Measurements from ENCODE around the gene CRK. TPM values are rescaled to one million over a fixed set of nuclear protein-coding genes. Genes with fewer than 3 reads are reported as not detected.

CRK gene
- 10 to 100 TPM; 22.0 to 27.6 TPM for total RNA-seq
- 10 to 100 TPM; 18.8 to 24.8 (median 19.9) TPM for polyA plus RNA-seq
- 31.1 to 52.0 (median 38.4) reads per million in 6 experiments for total RNA-seq

GRCh38 chr17:1455797-1456599, at the start of gene CRK:
CRK (minus strand) TSS chr17:1456232; CDS start chr17:1456117, 115 bp downstream.
- peak; percentile 96 to 100 (median 98) for DNase-seq
- peak within 1 kb of the TSS; percentile 83 to 95 (median 92) for H3K27ac Mint-ChIP-seq
- peaks cover 2 to 8% (median 6%) of the 10 kb centered on the region in 5 donors for H3K27me3 Mint-ChIP-seq
- H3K36me3 Mint-ChIP-seq = peaks cover 0 to 12% (median 0%) of the 10 kb centered on the region in 3 donors
- H3K4me3 Mint-ChIP-seq = peak within 1 kb of the TSS; percentile 83 to 95 (median 89)
- H3K9me3 Mint-ChIP-seq = no peaks in the 10 kb centered on the region
- POLR2A ChIA-PET = interaction anchor here (0.5 to 2.8 kb wide), 13 partner anchors 14 to 313 kb away, joined by 3 to 32 read pairs (median 3); partner anchors contain the start of genes INPP5K and YWHAE
- ATAC-seq = peak; percentile 90 to 92
- peaks cover 16 to 55% (median 46%) of the 10 kb centered on the region in 4 donors for H3K4me1 Mint-ChIP-seq

- DNase-seq (no peak), ATAC-seq (no peak)
- no peaks in the 10 kb centered on the region for H3K9me3 Mint-ChIP-seq
- peak overlapping the region in 2 of 10 donors; percentile 53 to 87 for H3K27ac Mint-ChIP-seq
- H3K27me3 Mint-ChIP-seq = no peaks in the 10 kb centered on the region
- H3K4me3 Mint-ChIP-seq = no peak overlapping the region
- peaks cover 0 to 61% (median 12%) of the 10 kb centered on the region in 3 donors for H3K36me3 Mint-ChIP-seq
- peaks cover 4 to 12% (median 8%) of the 10 kb centered on the region in 4 donors for H3K4me1 Mint-ChIP-seq
- POLR2A ChIA-PET = interaction anchor here (1.4 to 2.1 kb wide), 2 partner anchors 11 to 14 kb away, joined by 3 to 6 read pairs; partner anchors contain the start of genes INPP5K and MYO1C
Observed at GRCh38 chr17:1505586-1505985, 49.6 kb upstream of the CRK start.

- no peak for ATAC-seq
- Mint-ChIP-seq H3K9me3 (no peaks in the 10 kb centered on the region), H3K27me3 (no peaks in the 10 kb centered on the region), H3K36me3 (peaks cover 0 to 56% (median 12%) of the 10 kb centered on the region in 3 donors), H3K27ac (no peak overlapping the region), H3K4me1 (peaks cover 4 to 10% (median 8%) of the 10 kb centered on the region in 4 donors), H3K4me3 (no peak overlapping the region)
- DNase-seq = no peak
- POLR2A ChIA-PET = interaction anchor here (1.4 to 2.1 kb wide), 2 partner anchors 11 to 13 kb away, joined by 3 to 6 read pairs; partner anchors contain the start of genes INPP5K and MYO1C
Observed at GRCh38 chr17:1504866-1505265, 48.8 kb upstream of the CRK start.

GRCh38 chr17:1503699-1504098, 47.7 kb upstream of the CRK start:
- Mint-ChIP-seq H3K4me1 (peaks cover 0 to 5% (median 2%) of the 10 kb centered on the region in 4 donors), H3K4me3 (no peak overlapping the region), H3K36me3 (peaks cover 0 to 57% (median 6%) of the 10 kb centered on the region in 3 donors), H3K27ac (peak overlapping the region in 2 of 10 donors; percentile 62 to 82), H3K9me3 (no peaks in the 10 kb centered on the region), H3K27me3 (no peaks in the 10 kb centered on the region)
- DNase-seq (no peak), ATAC-seq (no peak)
- POLR2A ChIA-PET = interaction anchor here (0.6 kb wide), 1 partner anchor 128 kb away, joined by 3 read pairs; no protein-coding TSS in a partner anchor

GRCh38 chr17:1498869-1499268, 42.8 kb upstream of the CRK start:
- Mint-ChIP-seq H3K4me3 (no peak overlapping the region), H3K9me3 (no peaks in the 10 kb centered on the region), H3K36me3 (peaks cover 0 to 43% (median 0%) of the 10 kb centered on the region in 3 donors), H3K27ac (peak overlapping the region in 2 of 10 donors; percentile 9 to 67), H3K27me3 (no peaks in the 10 kb centered on the region), H3K4me1 (peaks cover 0 to 2% (median 0%) of the 10 kb centered on the region in 4 donors)
- ATAC-seq (no peak), DNase-seq (no peak)
- POLR2A ChIA-PET = interaction anchor here (0.8 to 1.3 kb wide), 3 partner anchors 9 to 18 kb away, joined by 3 read pairs; partner anchors contain the start of gene INPP5K

GRCh38 chr17:1498233-1498632, 42.2 kb upstream of the CRK start:
- no peak overlapping the region for H3K4me3 Mint-ChIP-seq
- H3K27me3 Mint-ChIP-seq = no peaks in the 10 kb centered on the region
- DNase-seq (no peak), ATAC-seq (no peak)
- H3K4me1 Mint-ChIP-seq = peaks cover 2 to 5% (median 3%) of the 10 kb centered on the region in 4 donors
- H3K9me3 Mint-ChIP-seq = no peaks in the 10 kb centered on the region
- POLR2A ChIA-PET = interaction anchor here (0.5 to 1.3 kb wide), 3 partner anchors 8 to 198 kb away, joined by 3 read pairs; no protein-coding TSS in a partner anchor
- H3K36me3 Mint-ChIP-seq = peaks cover 0 to 40% (median 0%) of the 10 kb centered on the region in 3 donors
- peak overlapping the region in 1 of 10 donors; percentile 35 for H3K27ac Mint-ChIP-seq

- Mint-ChIP-seq H3K4me3 (no peak overlapping the region), H3K27ac (peak overlapping the region in 4 of 10 donors; percentile 31 to 61 (median 34)), H3K4me1 (peaks cover 3 to 9% (median 5%) of the 10 kb centered on the region in 4 donors), H3K36me3 (peaks cover 0 to 40% (median 0%) of the 10 kb centered on the region in 3 donors), H3K27me3 (no peaks in the 10 kb centered on the region), H3K9me3 (no peaks in the 10 kb centered on the region)
- ATAC-seq (no peak), DNase-seq (no peak)
- POLR2A ChIA-PET = interaction anchor here (0.5 to 1.3 kb wide), 3 partner anchors 8 to 197 kb away, joined by 3 read pairs; no protein-coding TSS in a partner anchor
Observed at GRCh38 chr17:1497831-1498230, 41.8 kb upstream of the CRK start.

- no peaks in the 10 kb centered on the region for H3K27me3 Mint-ChIP-seq
- peaks cover 6 to 14% (median 11%) of the 10 kb centered on the region in 4 donors for H3K4me1 Mint-ChIP-seq
- ATAC-seq (no peak), DNase-seq (no peak)
- H3K27ac Mint-ChIP-seq = no peak overlapping the region
- peaks cover 0 to 37% (median 0%) of the 10 kb centered on the region in 3 donors for H3K36me3 Mint-ChIP-seq
- no peaks in the 10 kb centered on the region for H3K9me3 Mint-ChIP-seq
- no peak overlapping the region for H3K4me3 Mint-ChIP-seq
- POLR2A ChIA-PET = interaction anchor here (0.7 kb wide), 1 partner anchor 9 kb away, joined by 3 read pairs; no protein-coding TSS in a partner anchor
Observed at GRCh38 chr17:1496869-1497268, 40.8 kb upstream of the CRK start.

- POLR2A ChIA-PET = interaction anchor here (0.5 kb wide), 1 partner anchor 713 kb away, joined by 3 read pairs; no protein-coding TSS in a partner anchor
- no peak for ATAC-seq
- no peak overlapping the region for H3K4me3 Mint-ChIP-seq
Observed at GRCh38 chr17:1495265-1495989, 39.4 kb upstream of the CRK start.

GRCh38 chr17:1494736-1495253, 38.8 kb upstream of the CRK start:
- peaks cover 12 to 27% (median 23%) of the 10 kb centered on the region in 4 donors for H3K4me1 Mint-ChIP-seq
- peak overlapping the region in 1 of 10 donors; percentile 6 for H3K27ac Mint-ChIP-seq
- H3K4me3 Mint-ChIP-seq = no peak overlapping the region
- DNase-seq (no peak), ATAC-seq (no peak)
- H3K9me3 Mint-ChIP-seq = no peaks in the 10 kb centered on the region
- peaks cover 0 to 31% (median 0%) of the 10 kb centered on the region in 3 donors for H3K36me3 Mint-ChIP-seq
- POLR2A ChIA-PET = no interaction called here
- no peaks in the 10 kb centered on the region for H3K27me3 Mint-ChIP-seq

More at GRCh38 chr17:1495265-1495989, 39.4 kb upstream of the CRK start:
- Mint-ChIP-seq H3K27ac (peak overlapping the region in 1 of 10 donors; percentile 60), H3K36me3 (peaks cover 0 to 32% (median 0%) of the 10 kb centered on the region in 3 donors), H3K27me3 (no peaks in the 10 kb centered on the region), H3K4me1 (peaks cover 11 to 24% (median 18%) of the 10 kb centered on the region in 4 donors), H3K9me3 (no peaks in the 10 kb centered on the region)
- DNase-seq = no peak

- Mint-ChIP-seq H3K36me3 (peaks cover 0 to 26% (median 0%) of the 10 kb centered on the region in 3 donors), H3K27me3 (no peaks in the 10 kb centered on the region), H3K4me3 (peak overlapping the region in 2 of 10 donors; percentile 50 to 69), H3K9me3 (no peaks in the 10 kb centered on the region), H3K27ac (peak overlapping the region in 7 of 10 donors; percentile 13 to 86 (median 58)), H3K4me1 (peaks cover 12 to 27% (median 27%) of the 10 kb centered on the region in 4 donors)
- POLR2A ChIA-PET = no interaction called here
- no peak for ATAC-seq
- no peak for DNase-seq
Observed at GRCh38 chr17:1494203-1494602, 38.2 kb upstream of the CRK start.

Measured in naive thymus-derived CD8-positive, alpha-beta T cell (primary cell).